ENCODE results near the gene ITGB4. TPM values are rescaled to one million over a fixed set of nuclear protein-coding genes. Genes with fewer than 3 reads are reported as not detected.
"Not testable (repeated sequence)": the region's sequence is repeated elsewhere in the genome, so short reads cannot be mapped to it uniquely, and the experiment has no call there.

Gene ITGB4
- polyA plus RNA-seq, 5 donors, result 6.5 to 10.9 (median 7.2) TPM

- DNase-seq, result no peak
These were observed 50.3 kb downstream of the ITGB4 start for GRCh38 chr17:75771334-75772281.

GRCh38 chr17:75773121-75773807 lies 52.0 kb downstream of the ITGB4 start:
- DNase-seq, result no peak

GRCh38 chr17:75773808-75774470 lies 52.7 kb downstream of the ITGB4 start:
- no peak for DNase-seq

- peak in 1 of 2 donors; percentile 45 for DNase-seq
These were observed 53.3 kb downstream of the ITGB4 start for GRCh38 chr17:75774471-75774990.

DNA sequence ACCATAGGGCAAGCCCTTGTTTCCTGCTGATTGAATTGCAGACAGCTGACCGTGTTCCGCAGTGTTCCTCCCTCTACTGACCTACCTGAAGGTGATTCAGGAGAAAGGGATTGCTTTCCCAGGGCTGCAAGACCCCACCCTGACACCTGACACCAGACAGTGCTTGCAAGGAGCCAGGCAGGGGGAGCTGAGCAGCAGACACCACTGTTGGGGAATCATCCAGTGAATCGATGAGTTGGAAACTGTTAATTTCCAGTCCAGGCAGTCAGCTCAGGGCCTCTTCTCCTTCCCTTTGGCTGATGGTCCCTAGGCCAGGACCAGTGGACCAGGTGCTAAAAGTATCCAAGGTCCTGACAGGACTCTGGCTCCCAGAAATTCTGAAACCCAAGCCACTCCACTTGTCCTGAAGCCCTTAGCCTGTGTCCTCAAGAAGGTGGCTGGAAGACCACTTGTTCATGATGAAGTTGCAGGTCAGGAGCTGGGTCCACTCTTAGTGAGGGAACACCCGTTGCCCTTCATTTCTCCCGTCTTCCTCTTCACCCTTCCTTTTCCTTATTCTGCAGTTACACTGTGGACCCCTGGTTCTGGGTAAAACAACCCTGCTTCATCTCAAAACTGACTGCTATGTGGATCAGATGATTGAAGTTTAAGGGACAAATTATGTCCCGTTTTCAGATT lies 53.9 kb downstream of the ITGB4 start:
- peak; percentile 54 to 61 for DNase-seq

GRCh38 chr17:75776386-75777295 lies 55.4 kb downstream of the ITGB4 start:
- DNase-seq, result peak in 1 of 2 donors; percentile 48

GRCh38 chr17:75777296-75777922 lies 56.1 kb downstream of the ITGB4 start:
- no peak for DNase-seq

GRCh38 chr17:75778066-75778860 lies 57.0 kb downstream of the ITGB4 start:
- DNase-seq, result not testable (repeated sequence)

DNA sequence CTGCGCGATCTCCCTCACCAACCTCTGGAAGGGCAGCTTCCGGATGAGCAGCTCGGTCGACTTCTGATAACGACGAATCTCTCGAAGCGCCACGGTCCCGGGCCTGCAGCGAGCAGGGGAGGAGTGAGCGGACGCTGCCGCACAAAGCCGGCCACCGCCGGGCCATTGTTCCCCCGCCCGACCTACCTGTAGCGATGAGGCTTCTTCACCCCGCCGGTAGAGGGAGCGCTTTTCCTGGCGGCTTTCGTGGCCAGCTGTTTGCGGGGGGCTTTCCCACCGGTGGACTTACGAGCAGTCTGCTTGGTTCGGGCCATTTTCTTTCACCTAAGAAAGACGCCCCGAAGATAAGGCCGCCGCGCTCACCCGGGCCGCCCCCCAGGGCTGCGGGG lies 57.6 kb downstream of the ITGB4 start:
- DNase-seq, result peak in 1 of 2 donors; percentile 32

DNA sequence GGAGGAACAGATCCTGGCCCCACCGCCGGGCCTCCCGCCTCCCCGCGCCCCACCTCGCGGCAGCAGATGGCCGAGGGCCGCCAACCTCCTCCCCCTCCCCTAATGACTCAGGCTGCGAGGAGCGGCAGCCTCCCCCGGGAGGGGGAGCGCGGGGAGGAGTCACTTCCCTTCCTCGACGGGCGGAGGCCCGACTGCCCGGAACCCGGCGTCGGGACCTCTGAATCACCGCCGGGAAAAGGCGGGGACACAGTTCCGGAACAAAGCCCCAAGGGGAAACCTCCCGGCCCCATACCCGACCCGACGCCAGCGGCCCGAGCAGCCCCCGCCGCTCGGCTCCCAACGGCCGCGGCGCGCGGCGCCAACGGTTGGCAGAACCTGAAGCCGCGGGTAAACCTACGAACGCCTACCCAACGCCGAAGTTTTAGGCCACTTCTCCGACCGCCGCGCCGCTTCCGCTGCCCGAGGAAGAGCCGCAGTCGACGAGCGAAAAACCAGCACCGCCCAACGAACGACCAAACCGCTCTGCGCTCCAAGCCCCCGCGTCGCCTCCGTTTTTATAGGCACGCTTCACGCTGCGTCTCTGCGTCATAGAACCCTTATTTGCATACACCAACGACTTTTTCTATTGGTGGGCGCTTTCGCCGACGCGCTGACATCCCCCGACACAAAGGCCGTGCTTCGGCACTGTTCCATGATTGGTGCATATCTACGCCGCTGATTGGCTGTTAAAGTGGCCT lies 58.2 kb downstream of the ITGB4 start:
- peak; percentile 99 to 100 for DNase-seq

DNA sequence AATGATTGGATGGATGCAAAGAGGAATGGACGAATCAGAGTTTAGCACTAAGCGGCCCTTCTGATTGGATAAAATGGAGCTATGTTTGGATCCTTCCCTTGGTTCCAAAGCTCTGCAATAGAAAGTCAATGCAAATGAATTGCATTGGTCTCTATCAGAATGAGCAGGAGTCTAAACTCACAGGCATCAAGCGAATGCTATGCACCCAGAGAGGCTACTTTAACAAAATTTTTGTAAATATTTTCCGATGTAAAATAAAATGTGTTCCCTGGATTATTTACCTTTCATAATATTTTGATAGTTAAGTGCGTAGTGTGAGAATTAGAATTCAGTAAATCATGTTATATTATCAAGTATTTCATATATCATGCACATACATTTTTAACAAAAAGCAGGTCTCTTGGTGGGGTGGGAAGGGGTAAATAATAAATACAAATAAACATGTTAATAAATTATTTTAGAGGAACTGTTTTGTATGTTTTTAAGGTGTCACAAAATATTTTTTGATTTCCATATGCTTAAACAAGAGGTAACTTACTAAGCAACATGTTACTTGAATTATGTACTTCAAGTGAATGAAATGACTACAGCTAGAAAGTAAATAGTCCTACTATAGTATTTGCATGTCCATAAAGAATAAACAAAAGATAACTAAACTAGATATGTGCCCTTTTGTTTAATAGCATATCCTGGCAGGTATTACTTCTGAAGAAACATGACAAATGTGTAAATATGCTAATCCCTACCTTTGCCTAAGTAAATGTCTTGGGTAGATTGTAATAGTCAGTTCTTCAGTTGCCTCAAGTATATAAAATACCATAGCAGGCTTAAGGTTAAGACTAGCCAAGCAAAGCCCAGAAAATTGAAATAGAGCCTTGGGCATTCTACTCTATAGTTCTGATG lies 59.0 kb downstream of the ITGB4 start:
- DNase-seq, result no peak

DNA sequence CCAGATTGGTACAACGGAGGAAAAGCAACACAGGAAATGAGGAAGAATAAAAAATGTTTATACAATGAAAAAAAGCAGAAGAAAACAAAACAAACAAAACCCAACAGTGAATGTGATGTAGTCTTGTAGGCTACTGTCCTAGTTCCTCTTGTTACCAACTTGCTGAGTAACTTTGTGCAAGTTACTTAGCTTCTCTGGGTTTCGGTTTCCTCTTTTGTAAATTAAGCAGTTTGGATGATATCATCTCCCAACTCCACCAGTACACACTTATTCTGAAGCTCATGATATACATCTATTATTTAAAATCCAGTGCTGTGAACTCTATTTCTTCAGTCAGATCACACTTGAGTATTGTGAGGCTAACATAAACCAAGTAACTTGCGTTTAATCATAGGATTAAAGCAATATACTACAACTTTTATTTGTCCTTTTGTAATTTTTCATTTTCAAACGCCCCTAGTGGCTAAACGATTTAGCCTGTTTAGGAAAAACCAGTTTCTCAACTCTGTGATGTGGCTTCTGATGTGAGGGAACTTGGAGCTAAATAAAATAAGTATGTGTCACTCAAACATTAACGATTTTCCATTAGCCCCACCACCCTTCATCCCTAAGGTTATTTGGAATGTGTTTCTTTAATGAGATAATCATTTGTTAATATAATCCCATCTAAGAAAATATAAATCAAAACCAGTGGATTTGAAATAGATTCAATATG lies 62.0 kb downstream of the ITGB4 start:
- peak; percentile 70 to 79 for DNase-seq

GRCh38 chr17:75783803-75784472 lies 62.7 kb downstream of the ITGB4 start:
- DNase-seq, result peak in 1 of 2 donors; percentile 28

GRCh38 chr17:75784473-75785015 lies 63.3 kb downstream of the ITGB4 start, which contains the start of gene UNK:
UNK (plus strand) TSS chr17:75784806; CDS start chr17:75784881, 75 bp downstream.
- peak; percentile 99 for DNase-seq

All from right lung (tissue), 5 donors.